Mesothelial cell of epicardium (in vitro differentiated cells): ENCODE results near the gene TMEM178B. TPM values are rescaled to one million over a fixed set of nuclear protein-coding genes. Genes with fewer than 3 reads are reported as not detected.

Source experiments
- DNase-seq, 2 experiments: peaks; one replicate each; pipeline ENCODE4 v3.0.0; 2021; ENCODE audit warnings: low spot score in 2 of 2; ENCODE audit not compliant: unreplicated experiment in 2 of 2
- H3K27ac Mint-ChIP-seq: 2 replicates; pipeline ENCODE4 v1.8.0; 2021; ENCODE audit warnings: mixed read lengths
- H3K27me3 Mint-ChIP-seq: 2 replicates; pipeline ENCODE4 v1.8.0; 2021; ENCODE audit warnings: low read depth, mixed read lengths
- H3K36me3 Mint-ChIP-seq: 2 replicates; pipeline ENCODE4 v1.8.0; 2021; ENCODE audit warnings: mixed read lengths
- H3K4me1 Mint-ChIP-seq: 2 replicates; pipeline ENCODE4 v1.8.0; 2021; ENCODE audit warnings: mixed read lengths
- H3K4me3 Mint-ChIP-seq: 2 replicates; pipeline ENCODE4 v1.8.0; 2021; ENCODE audit warnings: mild to moderate bottlenecking, moderate library complexity, mixed read lengths
- H3K9me3 Mint-ChIP-seq: 2 replicates; pipeline ENCODE4 v1.8.0; 2021; ENCODE audit warnings: mixed read lengths
- total RNA-seq: library from RNA; stranded (reverse); gene quantifications from 3 replicates; pipeline ENCODE4 v1.2.1, GENCODE V29; 2021
- TF ChIP-seq, protein P1 (sequence below): fragments of 200-600 bp; sonication (generic); IDR thresholded peaks from one replicate; pipeline ENCODE4 v1.5.0; 2021; ENCODE audit warnings: antibody characterized with exemption; ENCODE audit not compliant: unreplicated experiment

TMEM178B gene
- total RNA-seq, 1 donor from 2014 or later: 0.16 TPM

GRCh38 chr7:141406347-141406746 lies 332.5 kb downstream of the TMEM178B start:
- DNase-seq: no peak
- Mint-ChIP-seq H3K27me3 (peaks cover 25% of the 10 kb centered on the region), H3K27ac (no peak overlapping the region), H3K9me3 (no peaks in the 10 kb centered on the region), H3K36me3 (no peaks in the 10 kb centered on the region), H3K4me3 (no peak overlapping the region), H3K4me1 (no peaks in the 10 kb centered on the region)
- TF ChIP-seq, protein P1, sequence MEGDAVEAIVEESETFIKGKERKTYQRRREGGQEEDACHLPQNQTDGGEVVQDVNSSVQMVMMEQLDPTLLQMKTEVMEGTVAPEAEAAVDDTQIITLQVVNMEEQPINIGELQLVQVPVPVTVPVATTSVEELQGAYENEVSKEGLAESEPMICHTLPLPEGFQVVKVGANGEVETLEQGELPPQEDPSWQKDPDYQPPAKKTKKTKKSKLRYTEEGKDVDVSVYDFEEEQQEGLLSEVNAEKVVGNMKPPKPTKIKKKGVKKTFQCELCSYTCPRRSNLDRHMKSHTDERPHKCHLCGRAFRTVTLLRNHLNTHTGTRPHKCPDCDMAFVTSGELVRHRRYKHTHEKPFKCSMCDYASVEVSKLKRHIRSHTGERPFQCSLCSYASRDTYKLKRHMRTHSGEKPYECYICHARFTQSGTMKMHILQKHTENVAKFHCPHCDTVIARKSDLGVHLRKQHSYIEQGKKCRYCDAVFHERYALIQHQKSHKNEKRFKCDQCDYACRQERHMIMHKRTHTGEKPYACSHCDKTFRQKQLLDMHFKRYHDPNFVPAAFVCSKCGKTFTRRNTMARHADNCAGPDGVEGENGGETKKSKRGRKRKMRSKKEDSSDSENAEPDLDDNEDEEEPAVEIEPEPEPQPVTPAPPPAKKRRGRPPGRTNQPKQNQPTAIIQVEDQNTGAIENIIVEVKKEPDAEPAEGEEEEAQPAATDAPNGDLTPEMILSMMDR: no peak

- Mint-ChIP-seq H3K4me3 (no peak overlapping the region), H3K36me3 (no peaks in the 10 kb centered on the region), H3K27ac (no peak overlapping the region), H3K4me1 (no peaks in the 10 kb centered on the region), H3K27me3 (peaks cover 39% of the 10 kb centered on the region), H3K9me3 (no peaks in the 10 kb centered on the region)
- TF ChIP-seq, protein P1: no peak
- DNase-seq: no peak
Observed at GRCh38 chr7:141407893-141408292, 334.0 kb downstream of the TMEM178B start.

- Mint-ChIP-seq H3K9me3 (no peaks in the 10 kb centered on the region), H3K4me3 (no peak overlapping the region), H3K4me1 (no peaks in the 10 kb centered on the region), H3K36me3 (no peaks in the 10 kb centered on the region), H3K27me3 (peaks cover 42% of the 10 kb centered on the region), H3K27ac (no peak overlapping the region)
- no peak for DNase-seq
- TF ChIP-seq, protein P1: no peak
Observed at GRCh38 chr7:141408440-141408839, 334.6 kb downstream of the TMEM178B start.

DNA sequence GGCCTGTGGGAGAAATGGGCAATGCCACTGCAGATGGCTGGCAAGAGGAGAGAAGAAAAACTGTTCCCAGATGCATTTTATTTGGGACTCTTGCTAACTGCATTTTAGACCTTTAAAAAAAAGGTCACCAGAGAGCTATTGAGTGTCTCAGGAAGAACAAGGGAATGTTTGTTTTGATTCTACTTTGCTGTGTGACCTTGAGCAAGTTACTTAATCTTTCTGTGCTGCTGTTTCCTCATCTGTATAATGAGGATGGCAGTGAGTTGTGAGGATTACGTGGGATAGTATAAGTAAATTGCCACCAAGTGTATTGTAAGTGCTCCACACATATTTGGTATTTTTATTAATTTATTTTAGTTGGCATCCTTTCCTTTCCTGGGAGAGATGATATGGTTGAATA lies 335.4 kb downstream of the TMEM178B start:
- Mint-ChIP-seq H3K36me3 (no peaks in the 10 kb centered on the region), H3K9me3 (no peaks in the 10 kb centered on the region), H3K27ac (no peak overlapping the region), H3K4me1 (no peaks in the 10 kb centered on the region), H3K4me3 (no peak overlapping the region), H3K27me3 (peaks cover 42% of the 10 kb centered on the region)
- DNase-seq: no peak
- TF ChIP-seq, protein P1: no peak

DNA sequence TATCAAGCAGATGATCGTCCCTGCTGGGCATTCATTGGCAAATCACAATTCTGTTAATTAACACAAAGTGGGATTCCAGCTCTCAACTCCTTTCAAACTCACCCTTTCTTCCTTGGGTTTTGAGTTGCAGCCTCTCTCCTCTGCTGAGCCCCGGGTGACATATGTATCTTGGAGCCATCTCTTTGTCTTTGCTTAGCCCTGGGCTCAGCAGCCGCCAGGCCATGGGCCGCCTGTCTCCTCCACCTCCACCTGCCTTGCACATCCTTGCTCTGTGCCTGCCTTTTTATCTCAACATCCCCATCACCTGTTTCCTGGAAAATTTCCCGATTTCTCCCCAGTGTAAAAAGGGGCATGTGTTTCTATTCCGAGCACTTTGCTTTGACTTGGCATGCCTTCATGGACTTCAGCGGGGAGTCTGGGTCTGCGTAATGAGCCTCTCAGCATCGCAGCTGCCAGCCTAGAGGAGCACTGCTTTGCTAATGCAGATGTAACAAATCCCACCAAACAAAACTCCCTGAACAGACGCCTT lies 336.0 kb downstream of the TMEM178B start:
- H3K36me3 Mint-ChIP-seq: no peaks in the 10 kb centered on the region
- TF ChIP-seq, protein P1: no peak
- no peak overlapping the region for H3K27ac Mint-ChIP-seq
- peaks cover 42% of the 10 kb centered on the region for H3K27me3 Mint-ChIP-seq
- DNase-seq: no peak
- H3K9me3 Mint-ChIP-seq: no peaks in the 10 kb centered on the region
- no peaks in the 10 kb centered on the region for H3K4me1 Mint-ChIP-seq
- H3K4me3 Mint-ChIP-seq: no peak overlapping the region
